Lower leg skin (tissue), 4 donors: ENCODE measurements around the gene IL6R. TPM values are rescaled to one million over a fixed set of nuclear protein-coding genes. Genes with fewer than 3 reads are reported as not detected.

ENCODE experiments used
- DNase-seq, 2 donors: peaks; one replicate each; pipeline ENCODE4 v3.0.0-alpha.2; 2019; ENCODE audit warnings: low spot score in 2 of 2
- H3K4me3 ChIP-seq: fragments of 200-600 bp; sonication (generic); 2 replicates; pipeline ENCODE4 v1.5.1; 2017; ENCODE audit warnings: mild to moderate bottlenecking, low read depth; ENCODE audit not compliant: poor library complexity, severe bottlenecking
- POLR2A ChIP-seq, 2 donors: fragments of 450-650 bp; IDR thresholded peaks; one replicate each; pipeline ENCODE4 v1.6.1; 2016 to 2017; ENCODE audit warnings: antibody characterized with exemption in 2 of 2, mild to moderate bottlenecking in 1 of 2, moderate library complexity in 1 of 2
- WGBS, 2 donors: methylation state at CpG; one replicate each; pipeline ENCODE4 v1.1.5; 2018; 5-methylcytosine and 5-hydroxymethylcytosine counted together
- intact Hi-C: fragments of 100-400 bp; cut with DNase I; formaldehyde crosslinking; loops from one replicate; pipeline ENCODE4 v1.15.0; 2023; ENCODE audit warnings: low total_unique reads
- total RNA-seq, 4 donors: library from RNA; depleted of rRNA; stranded (reverse); fragments of >200 nt; gene quantifications; one replicate each; pipeline ENCODE4 v1.1.0, GENCODE V29; 2016
- TF ChIP-seq, protein P1 (sequence below), 3 donors: fragments of 450-650 bp; IDR thresholded peaks; one replicate each; pipeline ENCODE4 v1.5.1; 2016; ENCODE audit warnings: antibody characterized with exemption in 3 of 3, mild to moderate bottlenecking in 3 of 3, moderate library complexity in 2 of 3

The IL6R gene
- total RNA-seq, 4 donors from 2014 or later: 14.7 to 42.1 (median 21.8) TPM

DNA sequence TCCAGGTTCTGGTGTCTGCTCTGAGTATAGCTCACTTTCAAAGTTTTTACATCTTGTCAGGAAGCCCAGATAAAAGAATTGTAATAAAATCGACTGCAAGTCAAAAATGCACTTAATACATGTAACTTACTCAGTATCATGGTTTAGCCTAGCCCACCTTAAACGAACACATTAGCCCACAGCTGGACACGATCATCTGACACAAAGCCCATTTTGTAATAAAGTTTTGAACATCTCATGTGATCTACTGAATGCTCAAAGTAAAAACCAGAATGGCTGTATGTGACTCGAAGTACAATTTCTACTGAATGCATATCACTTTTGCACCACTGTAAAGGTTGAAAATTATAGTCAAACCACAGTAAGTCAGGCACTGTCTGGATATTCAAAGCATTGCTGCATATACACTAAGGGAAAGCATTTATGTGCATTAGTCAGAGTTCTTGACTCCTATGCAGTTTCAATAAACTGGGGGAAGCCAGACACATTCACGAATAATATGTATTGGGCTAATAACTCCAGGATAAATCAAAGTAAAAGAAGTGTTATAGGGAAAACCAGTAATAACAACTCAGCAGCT, 84.6 kb downstream of the IL6R start:
- no peak overlapping the region for H3K4me3 ChIP-seq
- no peak for DNase-seq
- intact Hi-C loops: no loop called here
- 57 to 61% methylated on average over 5 of the region's 5 CpGs for WGBS, 2 donors
- no peak for TF ChIP-seq POLR2A (IDR thresholded peaks at IDR 0.05)
- TF ChIP-seq, protein P1, sequence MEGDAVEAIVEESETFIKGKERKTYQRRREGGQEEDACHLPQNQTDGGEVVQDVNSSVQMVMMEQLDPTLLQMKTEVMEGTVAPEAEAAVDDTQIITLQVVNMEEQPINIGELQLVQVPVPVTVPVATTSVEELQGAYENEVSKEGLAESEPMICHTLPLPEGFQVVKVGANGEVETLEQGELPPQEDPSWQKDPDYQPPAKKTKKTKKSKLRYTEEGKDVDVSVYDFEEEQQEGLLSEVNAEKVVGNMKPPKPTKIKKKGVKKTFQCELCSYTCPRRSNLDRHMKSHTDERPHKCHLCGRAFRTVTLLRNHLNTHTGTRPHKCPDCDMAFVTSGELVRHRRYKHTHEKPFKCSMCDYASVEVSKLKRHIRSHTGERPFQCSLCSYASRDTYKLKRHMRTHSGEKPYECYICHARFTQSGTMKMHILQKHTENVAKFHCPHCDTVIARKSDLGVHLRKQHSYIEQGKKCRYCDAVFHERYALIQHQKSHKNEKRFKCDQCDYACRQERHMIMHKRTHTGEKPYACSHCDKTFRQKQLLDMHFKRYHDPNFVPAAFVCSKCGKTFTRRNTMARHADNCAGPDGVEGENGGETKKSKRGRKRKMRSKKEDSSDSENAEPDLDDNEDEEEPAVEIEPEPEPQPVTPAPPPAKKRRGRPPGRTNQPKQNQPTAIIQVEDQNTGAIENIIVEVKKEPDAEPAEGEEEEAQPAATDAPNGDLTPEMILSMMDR (IDR thresholded peaks at IDR 0.05): no peak

DNA sequence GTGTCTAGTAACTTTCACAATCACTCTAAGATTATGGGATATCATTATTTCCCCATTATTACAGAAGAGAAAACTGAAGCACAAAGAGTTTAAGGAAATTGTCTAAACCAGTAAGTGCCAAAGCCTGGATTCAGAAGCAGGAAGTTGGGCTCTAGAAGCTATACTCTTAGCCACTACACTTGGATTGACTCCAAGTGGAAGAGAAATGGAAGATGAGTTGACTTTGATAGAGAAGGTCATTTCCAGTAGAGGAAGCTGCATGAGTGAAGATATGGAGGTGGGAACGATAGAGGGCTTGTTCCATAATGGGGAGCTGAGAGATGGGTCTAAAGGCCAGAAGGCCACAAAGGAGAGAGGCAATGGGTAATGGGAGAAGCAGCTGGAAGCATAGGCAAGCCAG, 85.2 kb downstream of the IL6R start:
- TF ChIP-seq, protein P1 (IDR thresholded peaks at IDR 0.05): no peak
- TF ChIP-seq POLR2A (IDR thresholded peaks at IDR 0.05): no peak
- DNase-seq: peak in 1 of 2 donors; percentile 12
- WGBS, 2 donors: 70% methylated on average over 1 of the region's 1 CpG
- H3K4me3 ChIP-seq: no peak overlapping the region
- intact Hi-C loops: no loop called here

DNA sequence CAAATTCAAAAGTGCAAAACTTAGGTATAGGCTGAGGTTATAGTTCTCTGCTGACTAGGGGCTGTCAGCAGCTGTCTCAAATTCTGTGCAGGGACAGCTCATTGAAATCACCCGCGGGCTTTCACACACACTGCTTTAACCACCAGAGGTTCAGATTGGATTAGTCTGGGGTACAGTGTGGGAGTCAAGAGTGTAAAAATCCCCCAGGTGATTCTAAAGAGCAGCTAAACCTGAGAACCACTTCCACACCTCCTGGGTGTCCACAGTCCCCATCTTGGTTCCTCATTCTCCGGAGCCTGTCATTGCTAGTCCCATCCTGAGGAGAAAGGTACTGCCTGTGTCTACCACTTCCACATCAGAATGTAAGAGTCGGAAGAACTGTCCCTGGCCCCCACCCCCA, 87.0 kb downstream of the IL6R start:
- TF ChIP-seq, protein P1 (IDR thresholded peaks at IDR 0.05): no peak
- TF ChIP-seq POLR2A (IDR thresholded peaks at IDR 0.05): no peak
- 75% methylated on average over 4 of the region's 4 CpGs for WGBS, 2 donors
- peak in 1 of 2 donors; percentile 50 for DNase-seq
- H3K4me3 ChIP-seq: no peak overlapping the region
- intact Hi-C loops: no loop called here

DNA sequence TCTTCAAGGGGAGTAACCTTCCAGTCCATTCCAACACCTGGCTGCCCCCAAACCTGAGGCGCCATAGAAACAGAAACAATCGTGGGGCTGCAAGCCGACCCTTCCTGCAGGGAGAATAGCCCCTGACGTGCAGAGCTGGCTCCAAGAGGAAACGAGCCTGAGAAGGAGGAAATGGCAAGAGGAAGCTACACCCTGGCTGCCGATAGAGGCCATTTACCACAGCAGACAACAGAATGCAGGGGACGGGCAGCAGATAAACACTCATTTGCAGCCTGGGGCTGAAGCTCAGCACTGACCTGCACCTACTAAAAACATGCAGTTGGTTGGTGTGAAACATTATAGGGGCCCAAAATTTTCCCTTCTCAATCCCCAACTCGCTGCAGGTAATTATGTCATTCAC, 88.1 kb downstream of the IL6R start:
- no peak overlapping the region for H3K4me3 ChIP-seq
- intact Hi-C loops: no loop called here
- peak in 1 of 2 donors; percentile 86 for DNase-seq
- WGBS, 2 donors: 55 to 60% methylated on average over 8 of the region's 8 CpGs
- TF ChIP-seq, protein P1 (IDR thresholded peaks at IDR 0.05): no peak
- no peak for TF ChIP-seq POLR2A (IDR thresholded peaks at IDR 0.05)

DNA sequence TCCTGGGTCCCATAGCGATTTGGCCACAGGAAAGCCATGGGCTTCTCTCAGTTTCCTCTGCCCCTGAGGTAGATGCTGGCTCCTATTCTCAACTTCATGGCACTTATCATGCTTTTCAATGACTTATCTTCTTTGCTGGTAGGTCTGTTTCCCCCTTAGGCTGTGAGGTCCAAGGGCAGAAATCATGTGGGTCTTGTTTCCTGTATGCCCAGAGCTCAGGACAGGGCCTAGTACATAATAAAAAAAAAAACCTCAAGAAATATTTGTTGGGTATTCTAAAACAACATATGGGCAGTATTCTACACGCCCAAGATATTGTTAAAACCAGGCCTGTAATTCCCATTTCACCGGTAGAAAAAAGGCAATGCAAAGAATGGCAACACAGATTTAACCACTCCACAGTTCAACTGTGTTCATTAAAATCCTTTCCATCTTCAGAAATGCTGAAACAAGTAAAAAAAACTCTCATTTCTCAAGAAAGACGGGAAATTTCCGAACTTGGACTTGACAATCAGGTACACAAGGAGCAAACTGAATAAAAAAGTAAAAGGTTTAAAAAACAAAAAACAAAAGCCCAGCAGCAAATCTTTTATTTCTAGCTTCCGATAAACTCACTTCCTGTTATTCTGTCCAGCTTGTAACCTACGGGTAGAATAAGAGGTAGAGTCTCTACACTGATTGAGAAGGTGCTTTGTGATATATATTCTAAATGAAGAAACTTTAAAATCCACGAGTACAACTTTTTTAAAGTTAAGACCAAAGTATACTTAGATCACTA, 90.5 kb downstream of the IL6R start:
- DNase-seq: peak in 1 of 2 donors; percentile 3
- H3K4me3 ChIP-seq: no peak overlapping the region
- intact Hi-C loops: no loop called here
- 80 to 83% methylated on average over 8 of the region's 8 CpGs for WGBS, 2 donors
- TF ChIP-seq, protein P1 (IDR thresholded peaks at IDR 0.05): no peak
- no peak for TF ChIP-seq POLR2A (IDR thresholded peaks at IDR 0.05)
